C4-2B (cell line): Measurements from ENCODE around the gene TTN.

Experiments
- ZFX ChIP-seq: fragments of 450-650 bp; IDR thresholded peaks from 2 replicates; pipeline ENCODE4 v1.6.1; 2017
- TF ChIP-seq, protein P1 (sequence below): fragments of 450-650 bp; conservative IDR thresholded peaks from 2 replicates; pipeline ENCODE4 v1.5.1; 2017; ENCODE audit warnings: mild to moderate bottlenecking

DNA sequence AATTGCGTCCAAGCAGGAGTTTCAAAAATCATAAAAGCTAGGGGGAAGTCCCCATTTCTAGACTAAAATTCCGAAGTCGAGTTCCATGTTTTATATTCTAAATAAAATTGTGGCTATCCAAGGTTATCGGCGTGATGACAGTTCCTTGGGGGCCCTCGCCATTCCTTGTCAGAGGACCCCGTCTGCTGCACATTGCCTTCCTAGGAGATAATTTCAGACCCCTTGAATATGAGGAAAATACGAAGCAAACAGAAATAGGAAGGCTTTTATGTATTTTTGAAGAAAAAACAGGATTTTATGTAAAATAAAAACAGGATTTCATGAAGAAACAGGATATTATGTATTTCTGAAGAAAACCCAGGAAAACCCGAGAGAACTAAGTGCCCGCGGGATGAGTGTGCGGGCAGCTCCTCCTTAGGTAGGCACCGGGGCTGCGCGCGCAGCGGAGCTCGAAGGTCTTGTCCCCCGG lies 327.4 kb downstream of the TTN start:
- TF ChIP-seq, protein P1, sequence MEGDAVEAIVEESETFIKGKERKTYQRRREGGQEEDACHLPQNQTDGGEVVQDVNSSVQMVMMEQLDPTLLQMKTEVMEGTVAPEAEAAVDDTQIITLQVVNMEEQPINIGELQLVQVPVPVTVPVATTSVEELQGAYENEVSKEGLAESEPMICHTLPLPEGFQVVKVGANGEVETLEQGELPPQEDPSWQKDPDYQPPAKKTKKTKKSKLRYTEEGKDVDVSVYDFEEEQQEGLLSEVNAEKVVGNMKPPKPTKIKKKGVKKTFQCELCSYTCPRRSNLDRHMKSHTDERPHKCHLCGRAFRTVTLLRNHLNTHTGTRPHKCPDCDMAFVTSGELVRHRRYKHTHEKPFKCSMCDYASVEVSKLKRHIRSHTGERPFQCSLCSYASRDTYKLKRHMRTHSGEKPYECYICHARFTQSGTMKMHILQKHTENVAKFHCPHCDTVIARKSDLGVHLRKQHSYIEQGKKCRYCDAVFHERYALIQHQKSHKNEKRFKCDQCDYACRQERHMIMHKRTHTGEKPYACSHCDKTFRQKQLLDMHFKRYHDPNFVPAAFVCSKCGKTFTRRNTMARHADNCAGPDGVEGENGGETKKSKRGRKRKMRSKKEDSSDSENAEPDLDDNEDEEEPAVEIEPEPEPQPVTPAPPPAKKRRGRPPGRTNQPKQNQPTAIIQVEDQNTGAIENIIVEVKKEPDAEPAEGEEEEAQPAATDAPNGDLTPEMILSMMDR: no peak
- TF ChIP-seq ZFX: no peak
